GM18507 (cell line): ENCODE results near the gene PLEKHF1.
A peak's percentile ranks its signal among the peaks of the same experiment; 100 is the strongest.

Source experiments
- DNase-seq: peaks from one replicate; pipeline ENCODE4 v3.0.0; 2011; ENCODE audit warnings: low read depth; ENCODE audit not compliant: insufficient read length; ENCODE audit errors: extremely low spot score
- FAIRE-seq: peaks from 2 replicates; lab custom pipeline; 2011; peaks lifted over from hg19 to GRCh38; lab: Jason Lieb, UNC

Gene PLEKHF1

DNA sequence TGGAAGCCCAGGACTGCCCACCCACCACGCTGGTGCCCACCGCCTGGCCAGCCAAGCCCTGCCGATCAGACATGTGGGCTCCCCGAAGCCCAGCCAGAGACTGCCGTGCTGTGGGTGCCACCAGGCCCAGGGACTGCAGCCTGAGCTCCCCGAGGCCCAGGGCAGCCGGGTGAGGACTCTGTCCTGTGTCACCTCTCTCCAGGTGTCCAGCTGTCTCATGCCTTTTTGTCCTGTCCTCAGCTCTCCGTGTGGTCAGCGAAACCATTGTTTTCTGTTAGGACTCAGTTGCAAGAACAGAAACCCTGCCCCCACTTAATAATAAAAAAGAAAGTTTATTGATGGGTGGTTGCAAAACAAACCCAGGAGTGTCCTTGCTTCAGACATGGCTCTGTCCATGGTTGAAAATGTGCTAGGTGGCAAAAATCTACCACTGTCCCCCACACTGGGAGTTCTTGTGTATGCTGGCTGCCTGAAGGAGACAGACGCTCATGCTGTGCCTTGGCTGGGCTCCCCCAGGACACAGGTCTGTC is 9.9 kb downstream of the PLEKHF1 start:
- DNase-seq (no peak), FAIRE-seq (no peak)

- DNase-seq, result no peak
- no peak for FAIRE-seq
These were observed 10.5 kb downstream of the PLEKHF1 start for GRCh38 chr19:29675650-29676186.

- DNase-seq (no peak), FAIRE-seq (no peak)
These were observed 11.3 kb downstream of the PLEKHF1 start for GRCh38 chr19:29676586-29676985.

DNA sequence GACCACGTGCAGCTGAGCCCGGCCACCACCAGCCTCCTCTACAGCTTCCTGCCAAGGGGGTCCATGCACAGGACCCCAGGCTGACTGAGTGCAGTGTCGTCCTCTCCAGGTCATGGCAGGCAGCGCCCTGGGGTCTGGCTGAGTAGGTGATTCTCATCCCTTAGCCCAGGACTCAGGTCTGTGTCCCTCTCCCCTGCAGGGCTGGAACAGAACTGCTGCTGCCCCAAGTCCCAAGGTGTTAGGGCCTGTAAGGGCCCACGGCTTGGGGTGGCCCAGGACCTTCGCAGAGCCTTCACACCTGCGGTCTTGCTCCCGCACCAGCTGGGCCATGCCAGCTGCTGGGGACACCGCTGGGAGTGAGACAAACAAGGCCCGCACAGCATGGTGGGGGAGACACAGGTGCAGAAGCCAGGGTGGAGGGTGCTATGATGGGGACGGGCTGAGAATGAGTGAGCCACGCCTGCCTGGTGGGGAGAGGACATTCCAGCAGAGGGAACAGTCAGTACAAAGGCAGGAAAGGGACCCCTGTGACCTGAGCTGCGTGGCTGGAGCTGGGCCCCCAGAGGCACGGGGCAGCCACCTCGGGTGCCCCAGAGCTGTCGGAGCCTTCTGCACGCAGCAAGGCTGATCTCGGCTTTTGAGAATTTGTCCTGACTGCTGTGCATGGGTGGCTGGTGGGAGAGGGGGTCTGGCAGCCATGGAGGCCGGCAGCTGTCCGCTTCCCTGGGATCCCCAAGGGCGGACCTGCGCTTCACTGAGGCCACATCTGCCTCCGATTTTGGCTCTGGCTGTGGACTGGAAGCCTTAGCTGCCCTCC is 11.9 kb downstream of the PLEKHF1 start:
- FAIRE-seq (no peak), DNase-seq (no peak)

DNA sequence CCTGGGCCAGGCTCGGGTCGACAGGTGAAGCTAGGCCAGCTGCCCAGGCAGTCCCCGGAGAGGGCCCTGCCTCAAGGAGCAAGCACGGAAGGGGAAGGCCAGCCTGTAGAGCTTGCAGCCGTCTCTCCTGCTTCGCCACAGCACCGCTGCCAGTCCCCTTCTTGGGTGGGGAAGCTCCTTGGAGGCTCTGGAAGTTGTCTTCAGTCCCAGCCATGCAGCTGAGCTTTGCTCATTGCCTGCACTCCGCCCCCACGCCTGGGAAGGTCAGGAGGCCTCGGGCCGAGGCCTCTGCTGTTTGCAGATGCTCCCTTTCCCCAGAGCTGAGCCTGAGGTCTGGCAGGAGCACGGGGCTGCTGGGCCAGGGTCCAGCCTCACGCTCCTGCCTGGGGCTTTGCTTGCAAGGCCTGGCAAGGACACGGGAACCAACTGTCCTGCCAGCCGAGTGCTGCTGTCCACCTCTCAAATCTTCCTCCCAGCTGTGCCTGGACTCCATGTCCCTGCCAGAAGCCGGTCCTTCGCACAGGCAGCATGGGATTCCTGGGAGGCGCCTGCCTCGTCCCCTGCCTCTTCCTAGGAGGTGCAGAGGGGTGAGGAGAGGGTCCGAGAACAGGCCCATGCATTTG is 13.3 kb downstream of the PLEKHF1 start:
- DNase-seq, result no peak
- FAIRE-seq, result no peak

DNA sequence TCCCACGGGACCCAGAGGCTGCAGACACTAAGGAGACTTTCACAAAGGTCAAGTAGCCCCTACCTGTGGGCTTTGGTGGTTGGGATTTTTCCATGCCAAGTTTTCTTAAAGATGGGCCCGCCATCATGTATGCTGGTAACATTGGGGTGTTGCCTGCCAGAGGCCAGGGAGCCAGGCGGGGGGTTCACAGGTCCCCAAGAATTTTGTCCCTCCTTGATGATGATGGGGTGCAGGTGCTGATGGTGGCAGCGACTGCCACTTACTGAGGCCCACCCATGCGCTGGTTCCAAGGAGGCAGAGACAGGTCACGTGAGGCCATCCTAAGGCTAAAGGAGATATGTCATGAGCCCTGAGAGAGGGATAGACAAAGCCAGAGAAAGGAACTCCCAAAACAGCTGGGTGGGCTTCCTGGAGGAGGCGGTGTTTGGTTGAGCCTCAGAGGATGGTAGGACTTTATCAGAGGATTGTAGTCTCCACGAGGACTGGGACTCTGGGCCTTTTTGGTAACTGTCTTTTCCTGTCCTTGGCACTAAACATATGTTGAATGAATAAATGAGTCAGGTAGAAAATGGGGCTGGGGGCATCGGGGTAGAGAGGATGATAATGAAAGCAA is 14.4 kb downstream of the PLEKHF1 start:
- DNase-seq (no peak), FAIRE-seq (peak; percentile 26)

DNA sequence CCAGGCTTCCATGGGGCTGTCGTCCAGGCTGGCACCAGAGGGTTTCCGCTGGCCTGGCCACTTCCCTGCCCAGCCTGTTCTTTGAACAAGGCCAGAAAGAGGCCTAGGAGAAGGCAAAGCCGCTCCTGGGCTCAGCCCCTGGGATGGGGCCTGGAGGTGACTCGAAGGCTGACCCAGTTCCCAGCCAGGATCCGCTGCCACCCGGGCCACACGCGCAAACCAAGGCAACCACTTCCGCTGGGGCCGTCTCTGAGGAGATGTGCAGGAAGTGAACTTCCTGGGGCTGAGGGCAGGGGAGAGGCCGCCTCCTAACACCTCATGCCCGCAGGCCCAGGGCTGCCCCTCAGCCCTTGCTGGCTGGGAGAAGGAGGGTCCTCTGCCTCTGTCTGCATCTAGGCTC is 15.2 kb downstream of the PLEKHF1 start:
- peak; percentile 52 for DNase-seq
- peak; percentile 92 for FAIRE-seq

DNA sequence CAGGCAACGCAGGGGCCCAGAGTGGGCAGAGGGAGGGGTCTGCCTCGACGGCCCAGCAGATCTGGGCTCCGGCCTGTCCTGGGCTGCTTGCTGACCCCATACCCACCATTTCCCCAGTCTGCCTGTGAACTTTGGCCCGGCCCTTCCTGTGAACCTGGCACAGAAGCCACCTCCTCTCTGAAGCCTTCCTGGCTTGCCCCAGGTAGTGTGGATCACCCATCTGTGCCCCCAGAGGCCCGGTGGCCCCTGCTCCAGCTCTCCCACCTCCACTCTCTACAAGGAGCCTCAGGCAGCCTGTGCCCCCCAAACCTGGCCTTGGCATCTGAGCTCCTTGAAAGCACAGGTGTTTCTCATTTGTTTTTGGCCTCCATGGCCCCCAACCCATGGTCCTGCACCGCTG is 15.7 kb downstream of the PLEKHF1 start:
- DNase-seq, result no peak
- FAIRE-seq, result no peak

GRCh38 chr19:29681422-29682235 is 16.4 kb downstream of the PLEKHF1 start:
- no peak for FAIRE-seq
- DNase-seq, result no peak

DNA sequence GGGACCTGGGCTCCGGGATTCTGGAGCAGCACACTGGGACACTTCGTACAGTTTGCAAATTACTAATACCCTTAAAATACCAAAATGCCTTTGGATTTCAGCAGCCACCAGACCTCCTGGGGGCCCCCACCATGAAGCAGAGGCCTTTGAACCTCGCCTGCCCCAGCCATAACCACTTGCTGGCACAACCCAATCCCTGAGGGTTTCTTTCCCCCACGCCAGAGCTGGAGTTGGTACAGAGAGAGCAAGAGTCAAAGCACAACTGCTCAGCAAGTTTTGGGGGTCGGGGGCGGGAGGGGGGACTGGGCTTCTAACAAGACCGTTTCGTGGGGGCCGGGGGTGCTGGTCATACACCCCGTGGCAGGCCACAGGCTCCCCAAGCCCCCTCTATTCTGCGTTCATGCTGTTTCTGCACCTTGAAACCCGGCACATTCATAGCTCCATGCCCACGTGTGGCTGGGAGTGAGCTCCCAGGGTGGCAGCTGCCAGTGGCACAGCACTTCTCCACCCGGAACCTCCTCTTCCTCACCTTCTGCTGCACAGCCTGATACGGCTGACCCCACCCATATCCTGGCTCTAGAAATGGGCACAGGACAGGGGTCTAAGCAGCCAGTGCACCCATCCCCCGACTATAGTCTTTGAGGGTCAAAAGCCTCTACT is 17.1 kb downstream of the PLEKHF1 start:
- no peak for DNase-seq
- FAIRE-seq, result no peak

DNA sequence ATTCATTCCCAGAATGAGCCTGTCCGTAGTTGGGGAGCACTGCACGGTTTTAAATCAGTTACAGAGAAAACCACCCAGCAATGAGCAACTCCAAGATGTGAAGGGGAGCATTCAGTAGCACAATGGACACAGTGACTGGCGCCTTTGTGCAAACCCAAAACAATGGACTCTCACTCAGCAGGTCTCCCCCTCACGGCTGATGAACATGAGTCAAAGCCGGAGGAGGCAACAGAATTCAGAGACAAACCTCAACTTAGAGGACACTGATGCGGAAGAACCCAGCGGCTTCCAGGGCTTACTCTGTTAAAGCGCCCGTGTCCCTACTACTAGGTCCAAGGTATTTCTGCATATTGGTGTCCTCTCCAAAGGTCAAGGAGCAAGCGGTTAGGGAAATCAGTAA is 17.7 kb downstream of the PLEKHF1 start:
- no peak for FAIRE-seq
- DNase-seq, result no peak

- DNase-seq (no peak), FAIRE-seq (no peak)
These were observed 20.1 kb downstream of the PLEKHF1 start for GRCh38 chr19:29685326-29685725.

GRCh38 chr19:29686285-29686805 is 21.1 kb downstream of the PLEKHF1 start:
- no peak for FAIRE-seq
- DNase-seq, result no peak

- no peak for DNase-seq
- no peak for FAIRE-seq
These were observed 22.1 kb downstream of the PLEKHF1 start for GRCh38 chr19:29687244-29687896.

DNA sequence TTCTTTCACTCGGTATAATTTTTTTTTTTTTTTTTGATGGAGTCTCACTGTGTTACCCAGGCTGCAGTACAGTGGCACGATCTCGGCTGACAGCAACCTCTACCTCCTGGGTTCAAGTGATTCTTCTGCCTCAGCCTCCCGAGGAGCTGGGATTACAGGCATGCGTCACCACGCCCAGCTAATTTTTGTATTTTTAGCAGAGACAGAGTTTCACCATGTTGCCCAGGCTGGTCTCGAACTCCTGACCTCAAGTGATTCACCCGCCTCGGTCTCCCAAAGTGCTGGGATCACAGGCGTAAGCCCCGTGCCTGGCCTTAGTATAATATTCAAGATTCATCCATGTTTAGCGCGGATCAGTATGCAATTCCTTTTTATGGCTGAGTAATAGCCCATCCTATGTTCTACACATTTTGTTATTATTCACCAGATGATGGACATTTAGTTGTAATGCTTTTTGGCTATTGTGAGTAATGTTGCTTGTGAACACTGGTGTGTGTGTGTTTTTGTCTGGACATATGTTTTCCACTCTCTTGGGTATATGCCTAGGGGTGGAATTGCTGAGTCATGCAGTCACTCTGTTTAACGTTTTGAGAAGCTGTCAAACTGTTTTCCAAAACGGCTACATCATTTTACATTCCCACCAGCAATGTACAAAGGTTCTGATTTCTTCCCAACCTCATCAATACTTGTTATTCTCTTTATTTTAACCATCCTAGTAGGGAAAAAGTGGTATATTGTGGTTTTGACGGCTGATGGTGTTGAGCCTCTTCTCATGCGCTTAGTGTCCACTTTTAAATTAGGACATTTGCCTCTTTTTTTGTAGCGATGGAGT is 22.9 kb downstream of the PLEKHF1 start:
- DNase-seq, result no peak
- no peak for FAIRE-seq

GRCh38 chr19:29690842-29691241 is 25.6 kb downstream of the PLEKHF1 start:
- FAIRE-seq (peak; percentile 72), DNase-seq (no peak)

GRCh38 chr19:29694161-29694560 is 28.9 kb downstream of the PLEKHF1 start:
- no peak for FAIRE-seq
- no peak for DNase-seq
